ENCODE measurements around the gene NRXN2.

NRXN2 gene

GRCh38 chr11:64582885-64583284, 140.1 kb downstream of the NRXN2 start:
- no peak overlapping the region for H2BK5ac ChIP-seq (ENCODE audit: low read length)
- H3K18ac ChIP-seq (ENCODE audit: low read length), result no peak overlapping the region
- no peak overlapping the region for H2AK5ac ChIP-seq (ENCODE audit: low read length)
- no peak overlapping the region for H3K4me3 ChIP-seq (ENCODE audit: low read length)
- H3K4ac ChIP-seq (ENCODE audit: low read depth, low read length), result no peak overlapping the region
- H3K23ac ChIP-seq (ENCODE audit: low read length), result no peak overlapping the region
- no peak overlapping the region for H4K8ac ChIP-seq (ENCODE audit: low read depth, low read length)
- H3K4me1 ChIP-seq (ENCODE audit: control insufficient read depth, low read depth, low read length), result no peaks in the 10 kb centered on the region
- no peak overlapping the region for H3K56ac ChIP-seq (ENCODE audit: low read length)
- H3K79me1 ChIP-seq (ENCODE audit: low read length), result no peaks in the 10 kb centered on the region
- no peaks in the 10 kb centered on the region for H3K36me3 ChIP-seq (ENCODE audit: control insufficient read depth, insufficient read depth, low read length)
- no peak for DNase-seq
- no peak overlapping the region for H3K4me2 ChIP-seq (ENCODE audit: low read length)
- H3K9ac ChIP-seq (ENCODE audit: low read length), result no peak overlapping the region
- no peaks in the 10 kb centered on the region for H3K79me2 ChIP-seq (ENCODE audit: control insufficient read depth, insufficient read depth, low read length)
- H3K27ac ChIP-seq (ENCODE audit: low read depth, low read length), result no peak overlapping the region
- H3K27me3 ChIP-seq (ENCODE audit: insufficient read depth, low read length, poor library complexity), result no peaks in the 10 kb centered on the region
- no CpG with 5 or more reads among the region's 15 CpGs for WGBS (ENCODE audit: extremely low coverage, insufficient coverage, low lambda C conversion rate)
- H2BK15ac ChIP-seq (replicated peaks; ENCODE audit: low read depth), result no peak overlapping the region
- no peak overlapping the region for H4K5ac ChIP-seq (ENCODE audit: low read length)
- H2BK120ac ChIP-seq (ENCODE audit: low read depth, low read length), result no peak overlapping the region

- Histone ChIP-seq H3K79me2 (ENCODE audit: control insufficient read depth, insufficient read depth, low read length) (no peaks in the 10 kb centered on the region), H3K23ac (ENCODE audit: low read length) (no peak overlapping the region), H3K4me2 (ENCODE audit: low read length) (no peak overlapping the region), H3K79me1 (ENCODE audit: low read length) (no peaks in the 10 kb centered on the region), H4K8ac (ENCODE audit: low read depth, low read length) (no peak overlapping the region), H3K36me3 (ENCODE audit: control insufficient read depth, insufficient read depth, low read length) (no peaks in the 10 kb centered on the region), H3K27ac (ENCODE audit: low read depth, low read length) (no peak overlapping the region), H3K9ac (ENCODE audit: low read length) (no peak overlapping the region), H2BK120ac (ENCODE audit: low read depth, low read length) (no peak overlapping the region), H2BK15ac (replicated peaks; ENCODE audit: low read depth) (no peak overlapping the region), H3K4me3 (ENCODE audit: low read length) (no peak overlapping the region), H3K27me3 (ENCODE audit: insufficient read depth, low read length, poor library complexity) (no peaks in the 10 kb centered on the region), H3K4me1 (ENCODE audit: control insufficient read depth, low read depth, low read length) (no peaks in the 10 kb centered on the region), H2BK5ac (ENCODE audit: low read length) (no peak overlapping the region), H3K56ac (ENCODE audit: low read length) (no peak overlapping the region), H3K4ac (ENCODE audit: low read depth, low read length) (no peak overlapping the region), H4K5ac (ENCODE audit: low read length) (no peak overlapping the region), H2AK5ac (ENCODE audit: low read length) (no peak overlapping the region), H3K18ac (ENCODE audit: low read length) (no peak overlapping the region)
- WGBS (ENCODE audit: extremely low coverage, insufficient coverage, low lambda C conversion rate), result no CpG with 5 or more reads among the region's 17 CpGs
- no peak for DNase-seq
Measured at GRCh38 chr11:64581057-64581523, 141.9 kb downstream of the NRXN2 start.

DNA sequence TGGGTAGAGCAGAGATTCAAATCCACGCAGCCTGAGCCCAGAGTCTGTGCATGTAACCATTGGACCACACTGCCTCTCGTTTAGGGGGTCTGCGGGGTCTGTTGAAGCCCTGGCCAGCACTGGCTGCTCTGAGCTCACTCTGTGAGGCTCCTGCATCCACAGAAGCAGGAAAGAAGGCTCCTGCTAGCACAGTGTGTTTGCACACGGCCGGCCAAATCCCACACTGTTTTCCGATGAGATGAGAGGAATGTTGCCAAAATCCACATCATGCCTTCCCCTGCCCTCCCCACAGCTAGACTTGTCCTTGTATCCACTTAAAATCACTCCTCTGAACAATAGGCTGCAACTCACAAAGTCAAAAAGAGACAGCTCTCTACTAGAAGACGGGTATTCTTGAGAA, 142.6 kb downstream of the NRXN2 start:
- Histone ChIP-seq H2AK5ac (ENCODE audit: low read length) (no peak overlapping the region), H3K23ac (ENCODE audit: low read length) (no peak overlapping the region), H3K79me1 (ENCODE audit: low read length) (no peaks in the 10 kb centered on the region), H2BK15ac (replicated peaks; ENCODE audit: low read depth) (no peak overlapping the region), H3K9ac (ENCODE audit: low read length) (no peak overlapping the region), H3K4me3 (ENCODE audit: low read length) (no peak overlapping the region), H3K56ac (ENCODE audit: low read length) (no peak overlapping the region), H3K4me2 (ENCODE audit: low read length) (no peak overlapping the region), H4K8ac (ENCODE audit: low read depth, low read length) (no peak overlapping the region), H3K27me3 (ENCODE audit: insufficient read depth, low read length, poor library complexity) (no peaks in the 10 kb centered on the region), H4K5ac (ENCODE audit: low read length) (no peak overlapping the region), H3K36me3 (ENCODE audit: control insufficient read depth, insufficient read depth, low read length) (no peaks in the 10 kb centered on the region), H3K4me1 (ENCODE audit: control insufficient read depth, low read depth, low read length) (no peaks in the 10 kb centered on the region), H3K27ac (ENCODE audit: low read depth, low read length) (no peak overlapping the region), H3K4ac (ENCODE audit: low read depth, low read length) (no peak overlapping the region), H3K18ac (ENCODE audit: low read length) (no peak overlapping the region), H3K79me2 (ENCODE audit: control insufficient read depth, insufficient read depth, low read length) (no peaks in the 10 kb centered on the region), H2BK5ac (ENCODE audit: low read length) (no peak overlapping the region), H2BK120ac (ENCODE audit: low read depth, low read length) (no peak overlapping the region)
- WGBS (ENCODE audit: extremely low coverage, insufficient coverage, low lambda C conversion rate), result no CpG with 5 or more reads among the region's 7 CpGs
- no peak for DNase-seq

DNA sequence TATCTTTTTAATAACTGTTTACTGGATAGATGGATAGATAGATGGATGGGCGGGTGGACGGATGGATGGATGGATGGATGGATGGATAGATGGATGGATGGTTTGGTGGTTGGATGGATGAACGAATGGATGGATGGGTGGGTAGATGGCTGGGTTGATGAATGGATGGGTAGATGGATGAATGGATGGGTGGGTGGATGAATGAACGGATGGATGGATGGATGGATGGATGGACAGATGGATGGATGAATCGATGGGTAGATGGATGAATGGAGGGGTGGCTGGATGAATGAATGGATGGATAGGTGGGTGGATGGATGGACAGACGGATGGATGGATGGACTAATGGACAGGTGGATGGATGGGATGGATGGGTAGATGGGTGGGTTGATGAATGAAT, 145.8 kb downstream of the NRXN2 start:
- Histone ChIP-seq H3K4me2 (ENCODE audit: low read length) (no peak overlapping the region), H3K4me1 (ENCODE audit: control insufficient read depth, low read depth, low read length) (no peaks in the 10 kb centered on the region), H3K27ac (ENCODE audit: low read depth, low read length) (no peak overlapping the region), H3K27me3 (ENCODE audit: insufficient read depth, low read length, poor library complexity) (no peaks in the 10 kb centered on the region), H3K36me3 (ENCODE audit: control insufficient read depth, insufficient read depth, low read length) (no peaks in the 10 kb centered on the region), H4K8ac (ENCODE audit: low read depth, low read length) (no peak overlapping the region), H3K18ac (ENCODE audit: low read length) (no peak overlapping the region), H3K4me3 (ENCODE audit: low read length) (no peak overlapping the region), H3K9ac (ENCODE audit: low read length) (no peak overlapping the region), H3K4ac (ENCODE audit: low read depth, low read length) (no peak overlapping the region), H2BK5ac (ENCODE audit: low read length) (no peak overlapping the region), H3K79me1 (ENCODE audit: low read length) (no peaks in the 10 kb centered on the region), H3K56ac (ENCODE audit: low read length) (no peak overlapping the region), H4K5ac (ENCODE audit: low read length) (no peak overlapping the region), H2AK5ac (ENCODE audit: low read length) (no peak overlapping the region), H2BK15ac (replicated peaks; ENCODE audit: low read depth) (no peak overlapping the region), H2BK120ac (ENCODE audit: low read depth, low read length) (no peak overlapping the region), H3K23ac (ENCODE audit: low read length) (no peak overlapping the region), H3K79me2 (ENCODE audit: control insufficient read depth, insufficient read depth, low read length) (no peaks in the 10 kb centered on the region)
- no peak for DNase-seq
- WGBS (ENCODE audit: extremely low coverage, insufficient coverage, low lambda C conversion rate), result 100% methylated on average over 3 of the region's 6 CpGs

DNA sequence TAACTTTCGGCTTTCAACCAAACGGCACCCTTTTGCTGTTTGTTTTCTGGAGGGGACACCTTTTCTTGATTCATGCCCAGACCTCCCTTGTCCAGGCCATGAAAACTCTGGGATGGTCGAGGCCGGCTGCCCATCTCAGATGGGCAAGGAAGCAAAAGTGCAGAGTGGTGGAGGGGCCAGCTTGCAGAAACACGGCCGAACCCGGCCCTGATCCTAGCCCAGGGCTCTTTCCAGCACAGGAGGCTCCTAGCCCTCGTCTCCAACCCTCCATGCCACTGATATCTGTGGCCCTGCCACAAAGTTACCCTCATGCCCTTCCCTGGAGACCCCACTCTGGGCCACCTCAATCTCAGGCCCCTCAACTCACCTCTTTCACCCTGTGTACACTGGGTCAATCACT, 150.9 kb downstream of the NRXN2 start:
- no peak overlapping the region for H3K27ac ChIP-seq (ENCODE audit: low read depth, low read length)
- H3K18ac ChIP-seq (ENCODE audit: low read length), result no peak overlapping the region
- H2AK5ac ChIP-seq (ENCODE audit: low read length), result no peak overlapping the region
- H2BK15ac ChIP-seq (replicated peaks; ENCODE audit: low read depth), result no peak overlapping the region
- H4K5ac ChIP-seq (ENCODE audit: low read length), result no peak overlapping the region
- no peaks in the 10 kb centered on the region for H3K79me1 ChIP-seq (ENCODE audit: low read length)
- peak overlapping the region; percentile 63 for H3K56ac ChIP-seq (ENCODE audit: low read length)
- H3K4me1 ChIP-seq (ENCODE audit: control insufficient read depth, low read depth, low read length), result no peaks in the 10 kb centered on the region
- no peaks in the 10 kb centered on the region for H3K27me3 ChIP-seq (ENCODE audit: insufficient read depth, low read length, poor library complexity)
- H3K9ac ChIP-seq (ENCODE audit: low read length), result no peak overlapping the region
- WGBS (ENCODE audit: extremely low coverage, insufficient coverage, low lambda C conversion rate), result no CpG with 5 or more reads among the region's 8 CpGs
- DNase-seq, result no peak
- H2BK120ac ChIP-seq (ENCODE audit: low read depth, low read length), result no peak overlapping the region
- no peak overlapping the region for H3K4me3 ChIP-seq (ENCODE audit: low read length)
- no peak overlapping the region for H3K4me2 ChIP-seq (ENCODE audit: low read length)
- H3K79me2 ChIP-seq (ENCODE audit: control insufficient read depth, insufficient read depth, low read length), result no peaks in the 10 kb centered on the region
- H3K4ac ChIP-seq (ENCODE audit: low read depth, low read length), result no peak overlapping the region
- H2BK5ac ChIP-seq (ENCODE audit: low read length), result no peak overlapping the region
- no peaks in the 10 kb centered on the region for H3K36me3 ChIP-seq (ENCODE audit: control insufficient read depth, insufficient read depth, low read length)
- H4K8ac ChIP-seq (ENCODE audit: low read depth, low read length), result no peak overlapping the region
- no peak overlapping the region for H3K23ac ChIP-seq (ENCODE audit: low read length)

DNA sequence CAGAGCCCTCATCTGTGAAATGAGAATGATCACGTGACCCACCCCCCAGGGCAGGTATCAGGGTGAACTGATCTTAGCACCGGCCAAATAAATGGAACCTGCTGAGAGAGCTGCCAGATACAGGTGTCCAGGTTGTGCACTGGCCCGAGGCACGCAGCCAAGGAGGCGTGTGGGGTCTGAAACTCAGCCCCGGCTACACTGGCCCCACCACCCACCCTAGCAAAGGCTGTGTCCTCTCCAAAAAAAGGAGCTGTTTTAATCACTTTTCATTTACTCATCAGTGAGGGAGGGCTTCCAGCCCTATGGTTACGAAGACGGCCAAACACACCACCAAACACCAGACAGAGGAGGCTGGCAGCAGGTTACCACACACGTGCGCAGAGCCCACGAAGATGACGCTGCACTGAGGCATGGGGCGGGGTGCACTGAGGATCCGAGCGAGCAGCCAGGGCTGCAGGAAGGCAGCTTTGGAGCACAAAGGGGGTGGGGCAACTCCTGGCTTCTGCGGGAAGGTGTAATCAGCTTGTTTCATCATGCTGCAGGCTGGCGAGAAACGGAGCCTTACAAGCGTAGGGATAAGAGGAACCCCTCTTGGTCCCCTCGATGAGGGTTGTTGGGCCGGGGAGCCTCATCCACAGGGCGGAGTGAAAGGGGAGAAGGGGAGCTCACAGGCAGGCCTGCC, 151.4 kb downstream of the NRXN2 start:
- H3K4me3 ChIP-seq (ENCODE audit: low read length), result no peak overlapping the region
- no peak overlapping the region for H3K23ac ChIP-seq (ENCODE audit: low read length)
- H3K4me2 ChIP-seq (ENCODE audit: low read length), result no peak overlapping the region
- no peak overlapping the region for H4K8ac ChIP-seq (ENCODE audit: low read depth, low read length)
- H3K18ac ChIP-seq (ENCODE audit: low read length), result no peak overlapping the region
- no peak overlapping the region for H2BK120ac ChIP-seq (ENCODE audit: low read depth, low read length)
- WGBS (ENCODE audit: extremely low coverage, insufficient coverage, low lambda C conversion rate), result no CpG with 5 or more reads among the region's 22 CpGs
- no peaks in the 10 kb centered on the region for H3K79me2 ChIP-seq (ENCODE audit: control insufficient read depth, insufficient read depth, low read length)
- H4K5ac ChIP-seq (ENCODE audit: low read length), result no peak overlapping the region
- H3K79me1 ChIP-seq (ENCODE audit: low read length), result no peaks in the 10 kb centered on the region
- no peak overlapping the region for H3K9ac ChIP-seq (ENCODE audit: low read length)
- no peaks in the 10 kb centered on the region for H3K27me3 ChIP-seq (ENCODE audit: insufficient read depth, low read length, poor library complexity)
- no peak overlapping the region for H2BK5ac ChIP-seq (ENCODE audit: low read length)
- H3K27ac ChIP-seq (ENCODE audit: low read depth, low read length), result no peak overlapping the region
- no peaks in the 10 kb centered on the region for H3K4me1 ChIP-seq (ENCODE audit: control insufficient read depth, low read depth, low read length)
- no peak overlapping the region for H3K4ac ChIP-seq (ENCODE audit: low read depth, low read length)
- peak overlapping the region; percentile 63 for H3K56ac ChIP-seq (ENCODE audit: low read length)
- H2AK5ac ChIP-seq (ENCODE audit: low read length), result no peak overlapping the region
- H2BK15ac ChIP-seq (replicated peaks; ENCODE audit: low read depth), result no peak overlapping the region
- H3K36me3 ChIP-seq (ENCODE audit: control insufficient read depth, insufficient read depth, low read length), result no peaks in the 10 kb centered on the region
- DNase-seq, result peak; percentile 71

Data from mesendoderm (in vitro differentiated cells).